Muscle layer of duodenum (tissue), 2 donors: Measurements from ENCODE around the gene GRM7.

Experiments
- H3K27ac ChIP-seq: one replicate; pipeline ENCODE4 v1.7.0; 2013; ENCODE audit warnings: mild to moderate bottlenecking, low read length
- H3K27me3 ChIP-seq: one replicate; pipeline ENCODE4 v1.7.0; 2013; ENCODE audit warnings: low read depth, mild to moderate bottlenecking, control low read depth, low read length
- H3K36me3 ChIP-seq, 2 donors: one replicate each; pipeline ENCODE4 v1.7.0; 2013; ENCODE audit warnings: low read length in 2 of 2, control low read depth in 1 of 2, mild to moderate bottlenecking in 1 of 2; ENCODE audit not compliant: insufficient read depth in 2 of 2, control insufficient read depth in 1 of 2
- H3K4me1 ChIP-seq, 2 donors: one replicate each; pipeline ENCODE4 v1.7.0; 2013; ENCODE audit warnings: low read length in 2 of 2, mild to moderate bottlenecking in 2 of 2, control low read depth in 1 of 2, moderate library complexity in 1 of 2; ENCODE audit not compliant: insufficient read depth in 2 of 2, control insufficient read depth in 1 of 2
- H3K4me3 ChIP-seq, 2 donors: one replicate each; pipeline ENCODE4 v1.7.0; 2013; ENCODE audit warnings: low read length in 2 of 2, low read depth in 1 of 2, mild to moderate bottlenecking in 1 of 2
- H3K9me3 ChIP-seq, 2 donors: one replicate each; pipeline ENCODE4 v1.7.0; 2013; ENCODE audit warnings: low read length in 2 of 2, control low read depth in 1 of 2, mild to moderate bottlenecking in 1 of 2; ENCODE audit not compliant: control insufficient read depth in 1 of 2
- donor health status: healthy.

The GRM7 gene

DNA sequence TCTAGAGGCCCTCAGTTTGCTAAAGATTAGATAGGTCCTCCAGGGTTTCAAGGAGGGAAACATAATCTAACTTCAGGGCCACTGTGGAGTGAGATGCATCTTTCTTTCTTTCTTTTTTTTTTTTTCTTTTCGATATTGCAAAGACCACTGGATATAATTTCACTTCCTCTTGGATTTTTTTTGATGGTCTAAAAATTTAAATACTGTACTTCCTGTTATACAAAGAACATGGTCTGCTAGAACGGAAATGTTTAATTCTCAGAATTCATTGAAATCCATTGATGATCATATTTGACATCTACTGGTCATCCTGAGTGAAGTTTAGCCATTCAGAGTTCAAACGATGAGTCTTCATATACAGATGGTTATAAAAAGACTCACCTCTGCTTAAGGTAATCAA lies 832.0 kb downstream of the GRM7 start:
- Histone ChIP-seq H3K36me3 (no peaks in the 10 kb centered on the region), H3K27ac (no peak overlapping the region), H3K4me1 (no peaks in the 10 kb centered on the region), H3K4me3 (no peak overlapping the region), H3K9me3 (no peaks in the 10 kb centered on the region), H3K27me3 (no peaks in the 10 kb centered on the region)

GRCh38 chr3:7693976-7694375 lies 833.1 kb downstream of the GRM7 start:
- H3K4me3 ChIP-seq, result no peak overlapping the region
- H3K27me3 ChIP-seq, result no peaks in the 10 kb centered on the region
- H3K27ac ChIP-seq, result no peak overlapping the region
- no peaks in the 10 kb centered on the region for H3K9me3 ChIP-seq
- no peaks in the 10 kb centered on the region for H3K36me3 ChIP-seq
- no peaks in the 10 kb centered on the region for H3K4me1 ChIP-seq

DNA sequence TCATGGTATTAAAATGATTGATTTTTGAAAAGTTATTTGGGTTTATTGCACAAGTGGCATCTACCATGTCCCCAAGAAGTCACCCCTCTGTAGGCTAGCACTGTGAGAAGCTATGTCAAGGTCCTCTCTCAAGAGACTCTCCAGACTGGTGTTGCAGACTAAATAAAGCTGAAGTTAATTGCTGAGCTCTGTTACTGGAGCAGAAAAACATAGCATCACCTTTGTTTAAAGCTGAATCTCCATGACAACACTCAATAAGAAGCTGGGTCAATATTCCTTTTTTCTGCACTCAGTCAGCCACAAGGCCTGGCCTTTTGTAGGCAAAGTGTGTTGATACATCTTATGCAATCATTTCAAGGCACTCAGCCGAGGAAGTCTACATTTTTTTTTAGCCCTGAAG lies 834.1 kb downstream of the GRM7 start:
- no peaks in the 10 kb centered on the region for H3K27me3 ChIP-seq
- no peaks in the 10 kb centered on the region for H3K4me1 ChIP-seq
- H3K27ac ChIP-seq, result no peak overlapping the region
- no peak overlapping the region for H3K4me3 ChIP-seq
- no peaks in the 10 kb centered on the region for H3K9me3 ChIP-seq
- no peaks in the 10 kb centered on the region for H3K36me3 ChIP-seq

DNA sequence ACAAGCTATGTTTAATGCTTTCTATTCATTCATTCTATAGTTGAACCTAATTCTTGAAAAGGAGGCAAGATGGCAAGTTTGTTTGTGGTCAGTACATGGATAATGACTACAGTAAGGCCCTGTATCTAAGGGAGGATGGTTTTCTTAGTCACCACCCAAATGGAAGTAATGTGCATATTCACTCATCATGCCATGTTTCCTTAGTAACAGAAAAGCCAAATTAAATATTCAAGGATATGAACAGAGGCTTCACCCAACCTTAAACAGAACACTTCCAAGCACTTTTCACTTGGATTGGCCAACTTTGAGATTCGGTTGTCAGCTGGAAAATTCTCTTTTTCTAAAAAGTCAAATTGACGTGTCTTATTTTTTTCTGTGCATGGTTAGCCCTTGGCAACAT lies 835.4 kb downstream of the GRM7 start:
- Histone ChIP-seq H3K36me3 (no peaks in the 10 kb centered on the region), H3K9me3 (no peaks in the 10 kb centered on the region), H3K27ac (no peak overlapping the region), H3K4me1 (no peaks in the 10 kb centered on the region), H3K27me3 (no peaks in the 10 kb centered on the region), H3K4me3 (no peak overlapping the region)

GRCh38 chr3:7697548-7697947 lies 836.6 kb downstream of the GRM7 start:
- Histone ChIP-seq H3K4me1 (no peaks in the 10 kb centered on the region), H3K4me3 (no peak overlapping the region), H3K36me3 (no peaks in the 10 kb centered on the region), H3K9me3 (no peaks in the 10 kb centered on the region), H3K27ac (no peak overlapping the region), H3K27me3 (no peaks in the 10 kb centered on the region)

- H3K4me3 ChIP-seq, result no peak overlapping the region
- no peaks in the 10 kb centered on the region for H3K9me3 ChIP-seq
- H3K27ac ChIP-seq, result no peak overlapping the region
- H3K27me3 ChIP-seq, result no peaks in the 10 kb centered on the region
- H3K4me1 ChIP-seq, result no peaks in the 10 kb centered on the region
- H3K36me3 ChIP-seq, result no peaks in the 10 kb centered on the region
Measured at GRCh38 chr3:7700539-7700938, 839.6 kb downstream of the GRM7 start.

- Histone ChIP-seq H3K27me3 (no peaks in the 10 kb centered on the region), H3K36me3 (no peaks in the 10 kb centered on the region), H3K4me1 (no peaks in the 10 kb centered on the region), H3K9me3 (no peaks in the 10 kb centered on the region), H3K4me3 (no peak overlapping the region), H3K27ac (no peak overlapping the region)
Measured at GRCh38 chr3:7700977-7701376, 840.1 kb downstream of the GRM7 start.

GRCh38 chr3:7707187-7707586 lies 846.3 kb downstream of the GRM7 start:
- H3K4me3 ChIP-seq, result no peak overlapping the region
- no peaks in the 10 kb centered on the region for H3K9me3 ChIP-seq
- H3K4me1 ChIP-seq, result no peaks in the 10 kb centered on the region
- no peak overlapping the region for H3K27ac ChIP-seq
- H3K27me3 ChIP-seq, result no peaks in the 10 kb centered on the region
- no peaks in the 10 kb centered on the region for H3K36me3 ChIP-seq

DNA sequence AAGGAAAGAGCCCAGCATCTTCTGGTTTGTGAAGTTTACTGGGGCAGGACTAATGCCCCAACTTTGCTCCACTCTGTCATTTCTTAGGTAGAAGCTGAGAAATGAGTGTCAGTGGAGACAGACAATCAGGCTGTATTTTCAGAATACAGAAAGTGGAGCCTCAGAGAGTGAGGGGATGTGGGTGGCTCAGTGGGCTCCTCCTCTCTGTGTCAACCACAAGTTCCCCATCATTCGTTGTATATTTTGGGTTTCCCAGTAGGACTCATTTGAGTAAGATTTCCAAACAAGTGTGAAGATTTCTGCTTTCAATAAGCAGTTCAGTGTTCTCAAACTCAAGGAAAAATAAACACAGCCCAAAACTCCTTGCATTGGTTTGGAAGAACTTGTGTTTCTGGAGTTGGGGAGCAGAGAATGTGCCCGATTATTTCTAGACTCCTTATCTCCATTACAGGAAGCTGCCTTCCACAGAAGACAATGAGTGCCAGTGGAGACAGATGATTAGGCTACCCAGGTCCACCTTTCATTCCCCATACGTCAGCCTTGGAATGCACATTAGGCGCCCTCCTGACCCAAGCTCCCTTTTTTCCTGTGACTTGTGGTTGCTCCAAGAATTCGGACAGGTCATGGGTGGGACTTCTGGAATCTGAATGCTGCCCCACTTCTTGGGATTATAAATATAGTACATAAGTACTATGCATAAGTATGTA lies 848.6 kb downstream of the GRM7 start:
- no peaks in the 10 kb centered on the region for H3K27me3 ChIP-seq
- no peaks in the 10 kb centered on the region for H3K36me3 ChIP-seq
- H3K4me1 ChIP-seq, result no peaks in the 10 kb centered on the region
- H3K4me3 ChIP-seq, result no peak overlapping the region
- H3K27ac ChIP-seq, result no peak overlapping the region
- no peaks in the 10 kb centered on the region for H3K9me3 ChIP-seq

DNA sequence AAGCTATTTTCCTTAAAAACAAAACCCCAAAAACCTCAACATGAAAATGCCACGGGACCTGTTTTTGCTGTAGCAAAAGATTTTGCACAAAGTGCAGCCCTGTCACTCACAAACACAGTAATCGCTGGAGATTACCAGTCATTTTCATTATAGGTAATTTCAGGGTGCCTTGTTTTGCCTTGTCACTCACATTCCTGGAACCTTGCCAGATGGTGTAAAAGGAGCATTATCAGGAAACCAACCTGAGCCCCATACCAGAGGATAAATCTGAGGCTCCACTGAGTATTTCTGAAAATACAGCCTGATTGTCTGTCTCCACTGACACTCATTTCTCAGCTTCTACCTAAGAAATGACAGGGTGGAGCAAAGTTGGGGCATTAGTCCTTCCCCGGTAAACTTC lies 849.4 kb downstream of the GRM7 start:
- Histone ChIP-seq H3K4me1 (no peaks in the 10 kb centered on the region), H3K4me3 (no peak overlapping the region), H3K27ac (no peak overlapping the region), H3K36me3 (no peaks in the 10 kb centered on the region), H3K27me3 (no peaks in the 10 kb centered on the region), H3K9me3 (no peaks in the 10 kb centered on the region)

DNA sequence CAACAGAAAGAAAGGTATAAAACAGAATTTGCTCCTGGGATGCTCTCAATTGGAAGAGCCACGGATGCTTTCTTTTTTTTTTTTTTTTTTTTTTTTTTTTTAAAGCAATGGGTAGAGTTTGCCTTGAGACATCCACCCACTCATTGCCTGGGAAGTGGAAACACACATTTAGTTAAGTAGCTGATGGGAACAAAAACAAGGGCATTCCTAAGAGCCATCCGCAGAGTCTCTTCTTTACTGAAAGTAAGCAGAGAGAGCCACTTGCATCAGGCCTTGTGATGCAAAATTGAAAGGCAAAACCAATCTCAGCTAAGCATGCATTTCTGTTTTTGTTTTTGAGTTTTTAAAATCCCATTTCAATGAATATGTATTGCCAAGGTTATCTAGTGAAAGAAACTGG lies 852.8 kb downstream of the GRM7 start:
- no peaks in the 10 kb centered on the region for H3K4me1 ChIP-seq

DNA sequence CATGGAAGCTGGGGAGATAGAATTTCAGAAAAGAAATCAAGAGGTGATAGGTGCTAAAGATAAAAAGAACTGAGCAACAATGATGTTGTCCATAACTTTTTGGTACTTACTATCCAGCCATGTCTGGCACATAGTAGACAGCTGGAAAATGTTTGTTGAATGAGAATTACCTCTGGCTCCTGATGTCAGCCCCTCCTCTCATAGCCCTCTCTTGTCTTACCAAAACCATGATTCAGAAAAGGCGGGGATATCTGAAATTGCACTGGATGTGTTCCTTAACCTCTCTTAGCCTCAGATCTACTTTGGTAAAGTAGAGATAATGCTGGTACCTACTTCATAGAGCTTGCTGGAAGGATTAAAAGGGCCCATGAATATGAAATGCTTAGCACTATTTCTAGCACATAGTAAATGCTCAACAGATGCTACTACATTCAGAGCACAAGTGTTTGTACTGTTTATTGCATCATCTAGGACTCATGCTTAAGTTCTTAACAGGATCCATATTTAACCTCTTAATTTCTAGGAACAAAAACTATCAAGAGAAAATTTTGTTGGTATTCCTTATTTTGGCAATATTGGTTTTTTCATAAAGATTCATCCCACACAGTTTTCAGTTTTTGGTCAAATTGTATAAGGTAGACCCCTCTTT lies 859.9 kb downstream of the GRM7 start:
- no peaks in the 10 kb centered on the region for H3K4me1 ChIP-seq

More for the DNA sequence above, 852.8 kb downstream of the GRM7 start:
- H3K9me3 ChIP-seq, result no peaks in the 10 kb centered on the region
- no peaks in the 10 kb centered on the region for H3K36me3 ChIP-seq
- no peak overlapping the region for H3K4me3 ChIP-seq
- no peaks in the 10 kb centered on the region for H3K27me3 ChIP-seq
- no peak overlapping the region for H3K27ac ChIP-seq

More for the DNA sequence above, 859.9 kb downstream of the GRM7 start:
- no peaks in the 10 kb centered on the region for H3K27me3 ChIP-seq
- no peaks in the 10 kb centered on the region for H3K9me3 ChIP-seq
- no peak overlapping the region for H3K27ac ChIP-seq
- H3K36me3 ChIP-seq, result no peaks in the 10 kb centered on the region
- H3K4me3 ChIP-seq, result no peak overlapping the region
